ENCODE results near the gene ZNF416.

ZNF416 gene

DNA sequence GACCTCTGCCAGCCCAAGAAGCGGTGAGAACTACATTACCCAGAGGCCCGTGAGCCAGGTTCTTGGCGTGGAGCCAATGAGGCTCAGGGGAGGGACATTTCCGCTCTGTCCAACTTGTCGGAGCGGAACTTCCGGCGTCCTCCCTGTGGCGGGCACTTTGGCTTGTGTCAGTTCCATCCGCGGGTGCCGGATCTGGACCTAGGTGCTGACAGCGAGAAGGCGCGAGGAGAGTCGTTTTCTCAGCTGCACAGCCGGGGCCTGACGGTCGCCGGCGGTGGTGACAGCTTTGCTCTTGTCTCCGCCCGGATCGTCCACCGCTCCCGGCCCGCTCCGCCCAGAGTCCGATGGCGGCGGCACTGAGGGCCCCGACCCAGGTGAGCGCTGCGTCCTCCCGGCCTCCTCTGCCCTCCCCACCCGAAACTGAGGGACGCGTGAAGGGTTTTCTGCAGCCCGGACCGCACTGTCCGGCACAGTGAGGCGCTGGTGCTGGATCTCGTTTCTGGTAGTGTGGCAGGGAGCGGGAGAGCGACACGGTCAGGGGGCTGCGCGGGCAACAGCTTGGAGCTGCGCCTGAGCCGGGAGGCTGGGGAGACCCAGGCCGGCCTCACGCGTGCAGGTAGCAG, 21.2 kb upstream of the ZNF416 start, which contains the start of gene ZNF530:
TSS of gene ZNF530 (plus strand) at position 125 of the 623 bp plus-strand sequence. CDS start 4,461 bp downstream, outside the sequence.
- TF ChIP-seq CTCF (IDR thresholded peaks at IDR 0.05), result no peak

GRCh38 chr19:57599377-57599760, 20.7 kb upstream of the ZNF416 start:
- no peak for TF ChIP-seq CTCF (IDR thresholded peaks at IDR 0.05)

DNA sequence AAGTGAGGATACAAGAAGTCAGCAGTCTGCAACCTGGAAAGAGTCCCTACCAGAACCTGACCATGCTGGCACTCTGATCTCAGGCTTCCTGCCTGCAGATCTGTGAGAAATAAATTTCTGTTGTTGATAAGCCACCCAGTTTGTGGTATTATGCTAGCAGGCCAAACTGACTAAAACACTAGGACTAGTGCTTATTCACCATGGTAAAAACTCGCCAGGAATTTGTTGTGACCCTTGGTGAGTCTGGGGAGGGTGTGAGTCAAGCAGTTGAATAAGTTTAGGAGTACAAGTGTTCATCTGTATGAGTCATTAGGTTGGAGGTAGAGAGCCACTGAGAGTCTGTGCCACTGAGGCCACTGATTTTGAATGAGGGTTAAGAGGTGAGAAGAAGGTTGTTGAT, 8.8 kb upstream of the ZNF416 start:
- no peak for TF ChIP-seq CTCF (IDR thresholded peaks at IDR 0.05)

- TF ChIP-seq CTCF (IDR thresholded peaks at IDR 0.05), result no peak; the same call in 1 of the 2 replicates
Measured at GRCh38 chr19:57583521-57584416, 5.1 kb upstream of the ZNF416 start, which contains the start of gene ZIK1. Gene ZIK1, plus strand, starts transcription at chr19:57584145. Its CDS starts 212 bp downstream, at chr19:57584357.

DNA sequence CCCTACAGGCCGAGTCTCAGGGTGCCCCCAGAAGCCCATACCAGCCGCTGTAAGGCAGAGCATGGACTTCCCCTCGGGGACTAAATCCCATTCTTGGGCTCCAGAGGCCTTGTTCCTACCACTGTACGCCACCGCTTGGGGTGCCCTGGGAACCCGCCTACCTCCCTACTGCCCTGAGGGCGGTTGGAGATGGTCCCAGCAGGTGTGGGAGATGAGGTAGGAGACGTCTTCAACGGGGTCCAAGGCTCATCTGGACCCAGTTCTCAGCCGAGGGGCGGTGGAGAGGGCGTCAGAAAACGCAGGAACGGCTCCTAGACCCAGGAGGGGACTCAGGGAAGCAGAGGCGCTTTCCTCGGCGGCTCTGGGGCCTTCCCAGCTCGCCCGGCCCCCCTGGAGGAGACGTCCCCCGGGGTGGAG, 4.4 kb upstream of the ZNF416 start:
- TF ChIP-seq CTCF (IDR thresholded peaks at IDR 0.05), result no peak

DNA sequence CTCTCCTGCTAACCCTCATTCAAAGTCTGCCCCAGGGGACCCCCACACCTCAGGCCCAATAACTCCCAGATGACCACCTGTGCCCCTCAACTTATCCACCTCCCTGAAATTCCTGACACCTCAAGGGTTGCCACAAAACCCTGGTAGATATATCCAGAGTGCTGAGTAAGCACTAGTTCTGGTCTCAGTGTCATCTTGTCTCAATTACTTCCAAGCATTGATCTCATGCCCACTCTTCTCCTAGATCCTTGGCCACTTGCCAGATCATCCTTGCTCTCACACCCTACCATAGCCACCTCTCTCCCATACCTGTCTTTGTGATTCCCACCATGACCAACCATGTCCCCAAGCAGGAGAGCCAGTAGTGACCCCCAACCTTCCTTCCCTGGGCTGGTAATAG, 2.0 kb downstream of the ZNF416 start:
- TF ChIP-seq CTCF (IDR thresholded peaks at IDR 0.05), result no peak

DNA sequence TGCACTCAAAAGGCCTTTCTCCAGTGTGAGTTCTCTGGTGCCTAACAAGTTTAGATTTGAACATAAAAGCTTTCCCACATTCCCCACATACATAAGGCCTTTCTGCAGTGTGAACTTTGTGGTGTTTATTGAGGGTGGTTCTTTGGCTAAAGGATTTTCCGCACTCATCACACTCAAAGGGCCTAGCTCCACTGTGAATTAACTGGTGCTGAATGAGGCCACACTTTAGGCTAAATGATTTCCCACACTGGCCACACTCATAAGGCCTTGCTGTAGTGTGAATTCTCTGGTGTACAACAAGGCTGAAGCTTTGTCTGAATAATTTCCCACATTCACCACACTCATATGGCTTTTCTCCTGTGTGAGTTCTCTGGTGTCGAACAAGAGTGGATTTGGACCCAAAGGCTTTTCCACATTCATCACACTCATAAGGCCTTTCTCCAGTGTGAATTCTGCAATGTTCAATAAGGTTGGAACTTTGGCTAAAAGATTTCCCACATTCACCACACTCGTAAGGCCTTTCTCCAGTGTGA, 6.2 kb downstream of the ZNF416 start:
- no peak for TF ChIP-seq CTCF (IDR thresholded peaks at IDR 0.05)
